Left renal cortex interstitium (tissue), 4 donors: ENCODE results near the gene SLC25A21. TPM values are rescaled to one million over a fixed set of nuclear protein-coding genes. Genes with fewer than 3 reads are reported as not detected.
"Not testable (repeated sequence)": the region's sequence is repeated elsewhere in the genome, so short reads cannot be mapped to it uniquely, and the experiment has no call there.

ENCODE experiments used
- DNase-seq, 4 donors: peaks; one replicate each; pipeline ENCODE4 v3.0.0-alpha.2; 2013; ENCODE audit warnings: low read depth in 4 of 4, low spot score in 2 of 4, missing footprints in 1 of 4
- polyA plus RNA-seq, 4 donors: library from polyadenylated mRNA; unstranded; fragments of 120-200 nt; gene quantifications; one replicate each; pipeline ENCODE4 v1.2.1, GENCODE V29; 2013; ENCODE audit not compliant: insufficient read length in 4 of 4

Gene SLC25A21
- polyA plus RNA-seq, 4 donors = 2.3 to 4.4 (median 3.3) TPM

DNA sequence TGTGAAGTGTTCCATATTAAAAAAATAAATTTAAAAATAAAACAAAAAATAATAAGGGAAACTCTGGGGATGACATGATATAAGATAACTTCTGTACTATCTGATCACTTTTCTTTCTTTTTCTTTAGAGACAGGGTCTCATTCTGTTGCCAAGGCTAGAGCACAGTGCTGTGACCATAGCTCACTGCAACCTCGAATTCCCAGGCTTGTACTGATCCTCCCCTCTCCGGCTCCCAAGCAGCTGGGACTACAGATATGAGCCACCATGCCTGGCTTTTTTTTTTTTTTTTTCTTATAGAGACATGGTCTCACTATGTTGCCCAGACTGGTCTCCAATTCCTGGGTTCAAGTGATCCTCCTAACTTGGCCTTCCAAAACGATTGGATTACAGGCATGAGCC is 14.9 kb upstream of the SLC25A21 start:
- DNase-seq = no peak

DNA sequence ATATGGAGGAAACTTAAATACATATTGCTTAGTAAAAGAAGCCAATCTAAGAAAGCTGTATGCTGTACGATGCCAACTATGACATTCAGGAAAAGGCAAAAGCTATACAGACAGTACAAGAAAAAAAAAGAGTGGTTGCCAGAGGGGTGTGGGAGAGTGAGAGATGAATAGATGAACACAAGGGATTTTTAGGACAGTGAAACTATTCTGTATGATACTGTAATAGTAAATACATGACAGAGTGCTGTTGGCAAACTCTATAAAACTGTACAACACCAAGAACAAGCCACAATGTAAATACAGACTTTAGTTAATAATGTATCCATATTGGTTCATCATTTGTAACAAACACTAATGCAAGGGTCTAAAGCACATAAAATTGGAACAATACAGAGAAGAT is 14.5 kb upstream of the SLC25A21 start:
- DNase-seq = no peak

DNA sequence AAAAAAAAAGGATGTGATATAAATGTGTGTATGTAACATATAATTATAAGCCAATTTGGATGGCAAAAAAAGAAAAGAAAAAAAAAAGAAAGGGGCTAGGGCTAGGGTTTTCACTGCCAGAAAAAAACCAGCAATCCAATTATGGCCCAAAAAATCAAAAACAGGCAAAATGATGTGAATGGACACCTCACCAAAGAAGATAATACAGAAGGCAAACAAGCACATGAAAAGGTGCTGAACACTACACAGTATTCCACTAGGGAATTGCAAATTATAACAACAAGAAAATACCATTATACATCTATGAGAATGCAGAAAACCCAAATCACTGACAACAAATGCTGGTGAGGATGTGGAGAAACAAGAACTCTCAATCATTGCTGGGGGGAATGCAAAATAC is 13.3 kb upstream of the SLC25A21 start:
- DNase-seq = no peak

- not testable (repeated sequence) for DNase-seq
Measured at GRCh38 chr14:37184520-37184919, 12.1 kb upstream of the SLC25A21 start.

GRCh38 chr14:37181441-37181840 is 9.0 kb upstream of the SLC25A21 start:
- no peak for DNase-seq

GRCh38 chr14:37180886-37181285 is 8.5 kb upstream of the SLC25A21 start:
- DNase-seq = not testable (repeated sequence)

DNA sequence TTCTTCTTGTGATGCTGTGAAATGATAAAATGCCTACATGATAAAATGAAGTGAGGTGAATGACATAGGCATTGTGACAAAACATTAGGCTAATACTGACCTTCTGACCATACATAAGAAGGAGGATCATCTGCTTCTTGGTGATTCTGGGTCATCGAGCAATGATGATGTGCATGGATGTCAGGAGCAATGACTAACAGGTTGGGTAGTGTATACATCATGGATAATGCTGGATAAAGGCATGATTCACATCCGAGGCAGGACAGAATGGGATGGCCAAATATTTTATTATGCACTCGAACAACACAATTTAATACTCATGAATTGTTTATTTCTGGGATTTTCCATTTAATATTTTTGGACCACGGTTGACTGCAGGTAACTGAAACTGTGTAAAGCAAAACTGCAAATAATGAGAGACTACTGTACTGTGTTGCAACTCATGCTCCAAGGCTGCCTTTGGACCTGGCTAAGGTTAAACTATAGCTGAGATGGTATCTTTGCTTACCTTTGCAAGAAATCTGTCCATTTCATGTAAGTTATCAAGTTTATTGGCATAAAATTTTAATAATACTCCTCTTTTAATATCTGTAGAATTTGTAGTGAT is 7.6 kb upstream of the SLC25A21 start:
- DNase-seq = no peak

DNA sequence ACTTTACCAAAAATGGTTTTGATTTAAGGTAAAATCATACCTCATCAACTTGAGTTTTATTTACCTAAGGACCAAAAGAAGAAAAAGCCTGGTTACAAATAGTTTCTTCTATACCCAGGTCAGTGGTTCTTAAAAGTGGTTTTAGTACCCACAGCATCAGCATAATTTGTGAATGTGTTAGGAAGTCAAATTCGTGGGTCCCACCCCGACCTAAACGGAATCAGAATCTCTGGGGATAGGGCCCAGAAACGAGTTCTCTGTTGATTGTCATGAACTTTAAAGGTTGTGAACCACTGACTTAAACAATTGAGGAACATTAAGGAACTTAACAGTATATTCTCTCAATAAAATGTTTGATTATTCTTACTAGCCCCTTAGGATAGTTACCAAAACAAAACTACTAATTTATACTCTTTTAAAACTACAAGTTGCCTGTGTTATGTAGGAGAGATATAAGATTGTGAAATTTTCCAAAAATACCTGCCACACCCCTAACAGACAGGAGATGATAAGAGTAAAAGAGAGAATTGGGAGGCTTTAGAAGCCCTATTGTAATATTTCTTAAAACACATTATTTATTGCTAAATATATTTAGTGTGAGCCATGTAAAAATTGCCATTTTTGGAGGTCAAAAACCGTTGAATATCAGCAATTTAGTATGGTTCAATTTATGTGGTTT is 669 bp upstream of the SLC25A21 start:
- no peak for DNase-seq

DNA sequence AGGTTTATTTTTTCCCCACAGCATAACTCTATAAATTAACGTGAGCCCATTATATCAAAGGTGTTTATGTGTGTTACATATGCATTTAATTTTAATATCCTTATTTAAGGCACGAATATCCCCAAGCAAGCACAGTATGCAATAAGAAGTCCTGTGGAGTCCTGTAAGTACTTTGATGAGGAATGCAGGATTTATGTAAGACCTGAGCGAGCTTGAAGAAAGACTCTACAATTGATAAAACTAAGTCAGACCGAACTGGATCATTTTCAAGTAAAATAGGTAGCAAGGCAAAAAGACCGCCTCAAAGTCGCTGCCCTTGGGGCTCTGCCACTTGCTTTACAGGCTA is 755 bp downstream of the SLC25A21 start:
- peak in 1 of 4 donors; percentile 66 for DNase-seq

DNA sequence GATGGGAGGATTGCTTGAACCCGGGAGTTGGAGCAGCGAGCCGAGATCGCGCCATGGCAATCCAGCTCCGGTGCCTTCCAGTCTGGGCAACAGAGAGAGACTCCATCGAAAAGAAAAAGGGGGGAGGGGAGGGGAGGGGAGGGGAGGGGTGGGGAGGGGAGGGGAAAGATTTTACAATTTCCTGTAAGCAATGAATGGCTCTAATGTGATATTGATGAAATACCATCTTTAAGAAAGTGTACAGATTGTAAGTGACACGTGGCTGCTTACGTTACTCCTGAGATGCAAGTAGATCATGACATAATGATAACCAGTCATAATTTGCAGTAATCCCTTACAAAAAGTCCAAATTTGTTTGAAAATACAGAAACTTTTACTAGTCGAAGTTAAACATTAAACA is 1.4 kb downstream of the SLC25A21 start:
- no peak for DNase-seq

DNA sequence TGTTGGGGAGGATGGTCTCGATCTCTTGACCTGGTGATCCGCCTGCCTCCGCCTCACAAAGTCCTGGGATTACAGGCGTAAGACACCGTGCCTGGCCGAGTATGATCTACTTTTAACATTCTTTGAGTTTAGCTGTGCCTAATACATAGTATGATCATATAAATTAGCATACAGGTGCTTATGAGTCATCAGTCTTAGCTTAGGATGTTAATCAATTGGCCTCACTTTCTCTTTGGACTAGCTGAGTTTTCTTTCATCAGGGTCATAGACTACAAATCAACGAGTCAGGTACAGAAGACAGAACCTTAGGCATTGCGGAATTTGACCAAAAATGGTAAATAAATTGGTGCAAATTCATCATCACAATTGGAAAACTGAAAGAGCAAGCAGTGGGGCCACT is 2.2 kb downstream of the SLC25A21 start:
- DNase-seq = no peak

DNA sequence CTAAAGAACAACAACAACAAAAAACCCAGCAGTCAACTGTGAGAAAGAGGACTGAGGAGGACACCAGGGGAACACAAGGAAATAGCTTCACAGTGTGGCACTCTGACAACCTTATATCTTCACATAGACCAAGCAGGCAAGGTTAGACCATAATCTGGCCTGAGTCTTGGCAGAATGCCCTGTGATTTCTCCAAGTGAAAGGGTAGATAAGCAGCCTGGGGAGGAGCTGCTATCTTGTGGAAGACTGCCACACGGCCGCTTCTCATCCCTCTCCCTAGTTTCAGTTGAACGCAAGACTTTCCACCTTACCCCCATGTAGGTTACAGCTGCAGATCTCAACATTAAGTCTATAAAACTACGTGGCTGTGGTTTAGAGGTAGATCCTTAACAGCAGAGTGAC is 3.7 kb downstream of the SLC25A21 start:
- no peak for DNase-seq

DNA sequence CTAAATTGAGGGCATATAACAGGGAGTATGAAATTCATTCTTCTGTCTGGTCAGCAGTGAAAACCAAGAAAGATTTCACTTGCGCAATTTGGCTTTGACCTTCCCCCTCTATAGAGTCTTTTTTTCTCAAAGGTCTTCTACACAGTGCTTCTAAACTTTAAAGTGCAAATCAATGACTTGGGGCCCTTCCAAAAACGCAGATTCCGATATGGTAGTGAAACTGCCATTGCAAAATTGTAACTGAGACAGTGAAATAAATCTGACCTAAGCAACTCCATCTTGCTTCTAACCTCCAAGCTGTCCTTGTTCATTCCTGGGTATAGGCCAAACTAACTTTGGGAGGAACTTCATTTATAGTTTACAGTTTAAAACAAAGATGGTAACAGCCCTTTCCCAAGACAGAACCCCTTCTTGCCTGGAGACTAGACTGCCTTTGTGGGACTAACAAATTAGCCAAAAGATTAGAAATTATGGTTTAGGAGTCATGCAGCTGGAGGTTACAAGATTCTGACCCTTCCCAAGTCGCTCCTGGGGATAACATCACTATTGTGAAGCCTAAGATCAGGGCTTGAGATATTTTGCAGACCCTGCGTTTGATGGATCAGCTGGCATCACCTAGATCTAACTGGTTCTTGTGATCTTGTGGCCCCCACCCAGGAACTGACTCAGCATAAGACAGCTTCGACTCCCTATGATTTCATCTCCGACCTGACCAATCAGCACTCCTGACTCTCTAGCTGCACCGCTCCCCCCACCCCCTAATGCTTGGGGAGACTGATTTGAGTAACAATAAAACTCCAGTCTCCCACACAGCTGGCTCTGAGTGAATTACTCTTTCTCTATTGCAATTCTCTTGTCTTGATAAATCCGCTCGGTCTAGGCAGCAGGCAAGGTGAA is 5.0 kb downstream of the SLC25A21 start:
- no peak for DNase-seq

- no peak for DNase-seq
Measured at GRCh38 chr14:37165794-37166193, 6.6 kb downstream of the SLC25A21 start.

- DNase-seq = not testable (repeated sequence)
Measured at GRCh38 chr14:37162307-37162706, 10.1 kb downstream of the SLC25A21 start.

- no peak for DNase-seq
Measured at GRCh38 chr14:37157987-37158386, 14.4 kb downstream of the SLC25A21 start.

- no peak for DNase-seq
Measured at GRCh38 chr14:37153483-37153882, 18.9 kb downstream of the SLC25A21 start.

DNA sequence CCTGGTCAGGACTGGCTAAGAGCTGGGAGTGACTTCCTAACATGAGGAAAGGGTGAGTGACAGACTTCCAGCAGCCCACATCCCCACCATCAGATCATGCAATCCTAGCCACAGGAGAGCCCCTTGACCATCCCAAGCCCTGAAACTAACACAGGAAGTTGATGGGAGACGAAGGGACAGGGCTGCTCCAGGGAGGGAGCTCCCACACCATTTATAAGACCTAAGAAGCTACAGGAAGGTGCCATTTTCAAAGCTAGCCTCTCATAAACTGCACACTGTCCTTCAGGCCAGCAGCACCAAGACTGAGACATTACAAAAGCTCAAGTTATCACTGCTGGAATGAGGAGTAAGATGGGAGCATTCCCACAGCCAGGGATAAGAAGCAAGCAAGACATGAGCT is 19.4 kb downstream of the SLC25A21 start:
- DNase-seq = no peak

DNA sequence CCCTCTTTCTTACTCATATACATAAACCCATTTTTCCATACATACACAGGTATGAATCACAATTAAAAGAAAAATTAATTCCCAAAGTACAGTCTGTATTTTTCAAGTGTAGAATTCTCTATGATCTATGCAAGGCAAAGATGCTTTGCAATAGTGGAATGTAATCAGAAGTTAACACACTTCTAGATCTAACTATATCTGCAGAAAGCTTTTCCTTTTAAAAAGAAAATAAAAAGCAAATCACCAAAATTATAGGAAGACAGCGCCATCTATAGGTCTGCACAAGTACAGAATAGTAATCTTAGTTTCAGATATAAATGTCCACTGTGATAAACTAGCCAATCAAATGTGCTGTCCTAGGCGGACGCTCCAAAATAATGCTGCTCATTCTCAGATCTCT is 22.0 kb downstream of the SLC25A21 start:
- DNase-seq = no peak

DNA sequence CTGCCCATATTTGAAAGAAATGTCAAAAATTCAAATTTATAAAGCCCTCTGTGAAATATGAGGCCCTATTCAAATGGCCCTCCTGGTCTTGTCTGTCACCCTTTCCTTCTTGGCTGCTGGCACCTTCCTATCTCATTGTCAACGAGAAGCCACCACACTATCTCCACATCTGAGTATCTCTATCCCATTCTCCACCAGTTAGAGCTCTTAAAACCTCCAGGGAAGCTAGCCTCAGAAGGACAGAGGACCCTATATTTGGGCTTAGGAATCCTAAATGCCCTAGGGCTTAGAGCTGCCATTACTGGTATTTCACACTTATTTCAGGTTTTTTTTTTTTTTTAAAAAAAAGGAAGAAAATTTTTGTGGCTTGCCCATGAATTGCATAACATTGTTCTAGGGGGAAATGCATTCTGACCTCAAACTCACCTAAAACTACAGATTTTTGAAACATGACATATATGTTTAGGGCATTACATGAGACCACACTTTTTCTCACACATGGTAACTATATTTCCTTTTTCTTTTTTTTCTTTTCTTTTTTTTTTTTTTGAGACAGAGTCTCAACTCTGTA is 25.0 kb downstream of the SLC25A21 start:
- no peak for DNase-seq

DNA sequence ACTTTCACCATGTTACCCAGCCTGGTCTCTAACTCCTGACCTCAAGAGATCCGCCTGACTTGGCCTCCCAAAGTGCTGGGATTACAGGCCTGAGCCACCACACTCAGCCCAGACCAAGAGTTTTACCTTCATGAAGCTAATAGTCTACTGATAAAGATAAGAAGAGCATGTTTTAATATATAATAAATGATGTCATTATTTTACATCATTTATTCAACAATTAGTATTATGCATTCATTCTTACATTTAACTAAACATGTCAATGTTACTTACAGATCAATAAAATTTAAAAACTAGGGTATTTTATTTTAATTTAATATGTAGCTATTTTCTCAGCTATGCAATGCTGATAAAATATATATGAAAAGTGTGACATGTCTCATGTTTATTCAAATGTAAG is 26.0 kb downstream of the SLC25A21 start:
- not testable (repeated sequence) for DNase-seq
